Measurements from ENCODE around the gene GNAI2.

The GNAI2 gene

DNA sequence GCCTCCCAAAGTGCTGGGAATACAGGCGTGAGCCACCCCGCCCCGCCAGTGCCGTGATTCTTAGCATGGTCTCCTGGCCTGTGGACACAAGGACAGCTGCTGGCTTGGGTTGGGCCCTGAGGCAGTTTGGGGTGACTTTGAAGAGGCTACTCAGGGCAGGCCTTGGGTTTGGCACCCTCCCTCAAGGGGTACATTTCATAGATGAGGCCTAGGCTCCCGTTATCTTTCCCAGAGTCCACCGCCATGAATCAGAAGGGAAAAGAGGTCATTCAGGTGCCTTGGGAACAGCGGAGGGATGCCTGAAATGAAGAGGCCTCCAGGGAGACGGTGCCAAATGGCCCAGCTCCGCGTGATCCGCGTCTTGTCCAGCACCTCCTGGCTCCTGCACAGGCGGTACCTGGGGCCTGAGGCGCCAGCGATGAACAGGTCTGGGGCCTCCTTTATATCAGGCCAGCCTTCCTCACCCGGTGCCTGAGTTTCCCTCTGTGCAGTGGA, 9.3 kb downstream of the GNAI2 start:
- peak overlapping the region; percentile 41 for H3K4me3 ChIP-seq (replicated peaks; ENCODE audit: low read depth, low read length)
- no peak for DNase-seq (ENCODE audit: low read depth)

DNA sequence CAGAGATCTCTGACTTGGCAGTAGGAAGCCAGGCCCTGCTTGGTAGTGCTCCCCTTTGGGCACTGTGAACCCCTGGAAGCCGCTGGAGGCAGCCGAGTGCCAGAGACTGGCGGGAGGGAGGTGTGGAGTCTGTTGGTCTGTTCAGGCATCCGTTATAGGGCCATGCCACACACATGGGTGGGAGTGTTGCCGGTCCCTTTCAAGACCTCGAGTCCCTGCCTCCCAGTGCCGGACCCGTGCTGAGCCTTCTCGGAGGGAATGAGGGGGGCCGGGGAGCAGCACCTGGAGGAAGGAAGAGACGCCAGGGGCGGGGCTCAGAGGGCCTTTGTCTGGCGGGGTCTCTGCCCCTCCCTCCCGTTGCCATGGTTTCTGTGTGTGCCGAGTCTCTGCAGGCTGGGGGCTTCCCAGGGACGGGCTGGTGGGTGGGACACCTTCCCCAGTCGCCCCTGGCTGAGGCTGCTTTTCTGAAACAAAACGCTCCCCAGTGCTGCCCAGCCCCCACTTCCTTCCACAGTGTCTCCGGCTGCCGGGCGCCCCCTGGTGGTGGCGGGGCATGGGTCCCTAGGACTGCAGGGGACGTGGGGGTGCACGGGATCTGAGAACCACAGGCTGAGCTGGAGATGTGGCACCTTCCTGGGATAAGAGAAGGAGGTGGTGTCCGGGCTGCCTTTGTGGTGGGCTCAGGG, 10.0 kb downstream of the GNAI2 start:
- DNase-seq (ENCODE audit: low read depth) = peak; percentile 85
- peak overlapping the region; percentile 41 for H3K4me3 ChIP-seq (replicated peaks; ENCODE audit: low read depth, low read length)

More for the DNA sequence above, 9.3 kb downstream of the GNAI2 start:
- TF ChIP-seq, protein P1, sequence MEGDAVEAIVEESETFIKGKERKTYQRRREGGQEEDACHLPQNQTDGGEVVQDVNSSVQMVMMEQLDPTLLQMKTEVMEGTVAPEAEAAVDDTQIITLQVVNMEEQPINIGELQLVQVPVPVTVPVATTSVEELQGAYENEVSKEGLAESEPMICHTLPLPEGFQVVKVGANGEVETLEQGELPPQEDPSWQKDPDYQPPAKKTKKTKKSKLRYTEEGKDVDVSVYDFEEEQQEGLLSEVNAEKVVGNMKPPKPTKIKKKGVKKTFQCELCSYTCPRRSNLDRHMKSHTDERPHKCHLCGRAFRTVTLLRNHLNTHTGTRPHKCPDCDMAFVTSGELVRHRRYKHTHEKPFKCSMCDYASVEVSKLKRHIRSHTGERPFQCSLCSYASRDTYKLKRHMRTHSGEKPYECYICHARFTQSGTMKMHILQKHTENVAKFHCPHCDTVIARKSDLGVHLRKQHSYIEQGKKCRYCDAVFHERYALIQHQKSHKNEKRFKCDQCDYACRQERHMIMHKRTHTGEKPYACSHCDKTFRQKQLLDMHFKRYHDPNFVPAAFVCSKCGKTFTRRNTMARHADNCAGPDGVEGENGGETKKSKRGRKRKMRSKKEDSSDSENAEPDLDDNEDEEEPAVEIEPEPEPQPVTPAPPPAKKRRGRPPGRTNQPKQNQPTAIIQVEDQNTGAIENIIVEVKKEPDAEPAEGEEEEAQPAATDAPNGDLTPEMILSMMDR (IDR thresholded peaks at IDR 0.05; ENCODE audit: low read length, missing control alignments) = no peak

DNA sequence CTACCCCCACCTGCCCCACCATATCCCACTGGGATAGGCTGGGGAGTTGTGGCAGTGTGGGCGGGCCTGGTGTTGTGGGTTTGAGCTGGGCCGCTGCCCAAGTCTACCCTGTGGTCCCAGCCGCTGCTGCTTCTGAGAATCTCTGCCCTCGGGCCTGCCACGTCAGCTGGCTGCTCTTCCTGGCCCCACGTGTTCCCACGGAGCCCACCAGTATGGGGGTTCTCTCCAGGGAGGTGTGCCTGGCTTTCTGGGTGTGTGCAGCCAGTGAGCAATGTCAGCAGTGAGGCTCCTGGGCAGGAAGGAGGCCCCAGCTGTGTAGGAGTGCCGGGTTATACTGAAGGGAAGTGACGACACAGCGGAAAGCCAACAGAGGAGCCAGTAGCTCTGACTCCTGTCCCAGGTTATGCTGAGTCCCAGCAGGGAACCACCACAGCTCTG, 10.5 kb downstream of the GNAI2 start:
- H3K4me3 ChIP-seq (replicated peaks; ENCODE audit: low read depth, low read length) = peak overlapping the region; percentile 11
- TF ChIP-seq, protein P1 (IDR thresholded peaks at IDR 0.05; ENCODE audit: low read length, missing control alignments) = no peak
- peak; percentile 93 for DNase-seq (ENCODE audit: low read depth)

More for the DNA sequence above, 10.0 kb downstream of the GNAI2 start:
- TF ChIP-seq, protein P1 (IDR thresholded peaks at IDR 0.05; ENCODE audit: low read length, missing control alignments) = peak; percentile 89

DNA sequence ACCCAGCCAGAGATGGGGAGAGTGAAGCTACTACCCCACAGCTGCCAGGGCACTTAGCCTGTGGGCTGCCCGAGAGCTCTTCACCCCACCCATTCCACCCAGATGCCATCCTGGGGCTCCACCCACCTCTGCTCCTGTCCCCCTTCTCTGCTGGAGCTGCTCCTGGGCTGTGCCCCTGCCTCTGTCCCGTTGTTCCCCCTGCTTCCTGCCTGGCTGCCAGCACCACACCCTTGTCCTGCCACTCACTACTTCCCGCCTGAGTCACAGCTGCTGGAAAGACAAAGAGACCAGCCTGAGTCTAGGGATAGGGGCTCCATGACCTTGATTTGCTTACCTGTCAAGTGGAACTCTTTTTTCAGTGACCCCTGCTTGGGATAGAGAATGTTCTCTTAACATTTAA, 12.4 kb downstream of the GNAI2 start:
- no peak overlapping the region for H3K4me3 ChIP-seq (replicated peaks; ENCODE audit: low read depth, low read length)
- TF ChIP-seq, protein P1 (IDR thresholded peaks at IDR 0.05; ENCODE audit: low read length, missing control alignments) = no peak
- DNase-seq (ENCODE audit: low read depth) = no peak

DNA sequence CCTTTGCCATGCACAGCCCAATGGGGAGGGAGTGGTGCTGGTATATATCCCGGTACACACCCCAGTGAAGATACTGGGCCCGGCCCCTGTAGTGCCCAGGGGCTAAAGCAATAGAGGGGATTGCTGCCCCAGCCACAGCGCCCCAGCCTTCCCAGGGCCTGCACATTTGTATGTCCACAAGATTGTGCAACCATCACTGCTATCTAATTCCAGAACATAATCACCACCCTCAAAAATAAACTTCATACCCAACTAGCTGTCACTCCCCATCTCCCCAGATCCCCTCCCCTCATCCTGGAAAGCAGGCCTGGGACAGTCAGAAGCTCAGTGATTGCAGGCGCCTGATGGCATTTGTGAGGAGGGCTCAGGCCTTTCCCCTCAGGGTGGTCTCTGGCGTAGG, 13.5 kb downstream of the GNAI2 start:
- TF ChIP-seq, protein P1 (IDR thresholded peaks at IDR 0.05; ENCODE audit: low read length, missing control alignments) = no peak
- DNase-seq (ENCODE audit: low read depth) = no peak
- no peak overlapping the region for H3K4me3 ChIP-seq (replicated peaks; ENCODE audit: low read depth, low read length)

DNA sequence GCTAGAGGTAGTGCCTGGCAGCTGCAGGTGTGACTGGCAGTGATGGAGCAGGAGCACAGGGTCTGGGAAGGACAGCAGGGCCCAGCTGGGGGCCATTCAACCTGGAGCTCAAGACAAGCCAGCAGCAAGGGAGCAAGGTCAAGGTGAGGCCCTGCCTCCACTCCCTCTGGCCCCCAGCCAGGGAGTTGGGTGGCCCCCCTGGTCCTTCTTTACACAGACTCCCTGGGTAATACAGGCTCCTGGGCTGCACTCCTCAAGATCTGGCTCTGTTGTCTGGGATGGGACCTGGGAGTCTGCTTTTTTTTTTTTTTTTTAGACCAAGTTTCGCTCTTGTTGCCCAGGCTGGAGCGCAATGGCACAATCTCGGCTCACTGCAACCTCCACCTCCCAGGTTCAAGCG, 14.5 kb downstream of the GNAI2 start:
- TF ChIP-seq, protein P1 (IDR thresholded peaks at IDR 0.05; ENCODE audit: low read length, missing control alignments) = no peak
- DNase-seq (ENCODE audit: low read depth) = no peak

DNA sequence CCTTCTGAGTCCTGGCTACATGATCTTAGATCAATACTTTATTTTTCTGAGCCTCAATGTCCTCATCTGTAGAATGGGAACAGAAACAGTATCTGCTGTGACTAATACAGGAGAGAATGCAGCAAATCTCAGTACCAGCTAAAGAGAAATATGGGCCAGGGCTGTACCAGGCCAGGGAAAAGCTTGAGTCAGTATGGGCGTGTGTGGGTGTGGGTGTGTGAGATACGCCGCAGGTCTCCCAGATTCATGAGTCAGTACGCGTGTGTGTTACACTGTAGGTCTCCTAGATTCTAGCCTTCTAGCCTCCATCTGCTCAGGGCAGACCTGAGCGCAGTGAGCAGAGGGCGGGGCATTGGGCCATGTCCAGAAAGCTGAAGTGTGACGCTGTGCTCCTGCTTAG, 15.2 kb downstream of the GNAI2 start:
- TF ChIP-seq, protein P1 (IDR thresholded peaks at IDR 0.05; ENCODE audit: low read length, missing control alignments) = no peak
- DNase-seq (ENCODE audit: low read depth) = peak; percentile 84

More for the DNA sequence above, 14.5 kb downstream of the GNAI2 start:
- no peak overlapping the region for H3K4me3 ChIP-seq (replicated peaks; ENCODE audit: low read depth, low read length)

More for the DNA sequence above, 15.2 kb downstream of the GNAI2 start:
- no peak overlapping the region for H3K4me3 ChIP-seq (replicated peaks; ENCODE audit: low read depth, low read length)

All from fibroblast of pulmonary artery (primary cell).